Hematopoietic multipotent progenitor cell treated with erythropoietin and hydrocortisone succinate and interleukin-3 and kit ligand, for 8 days (in vitro differentiated cells): ENCODE results near the gene PIP4K2C.
"Not testable (repeated sequence)": the region's sequence is repeated elsewhere in the genome, so short reads cannot be mapped to it uniquely, and the experiment has no call there.

ENCODE experiments used
- DNase-seq: peaks from one replicate; pipeline ENCODE4 v3.0.0-alpha.2; 2015

The PIP4K2C gene

DNA sequence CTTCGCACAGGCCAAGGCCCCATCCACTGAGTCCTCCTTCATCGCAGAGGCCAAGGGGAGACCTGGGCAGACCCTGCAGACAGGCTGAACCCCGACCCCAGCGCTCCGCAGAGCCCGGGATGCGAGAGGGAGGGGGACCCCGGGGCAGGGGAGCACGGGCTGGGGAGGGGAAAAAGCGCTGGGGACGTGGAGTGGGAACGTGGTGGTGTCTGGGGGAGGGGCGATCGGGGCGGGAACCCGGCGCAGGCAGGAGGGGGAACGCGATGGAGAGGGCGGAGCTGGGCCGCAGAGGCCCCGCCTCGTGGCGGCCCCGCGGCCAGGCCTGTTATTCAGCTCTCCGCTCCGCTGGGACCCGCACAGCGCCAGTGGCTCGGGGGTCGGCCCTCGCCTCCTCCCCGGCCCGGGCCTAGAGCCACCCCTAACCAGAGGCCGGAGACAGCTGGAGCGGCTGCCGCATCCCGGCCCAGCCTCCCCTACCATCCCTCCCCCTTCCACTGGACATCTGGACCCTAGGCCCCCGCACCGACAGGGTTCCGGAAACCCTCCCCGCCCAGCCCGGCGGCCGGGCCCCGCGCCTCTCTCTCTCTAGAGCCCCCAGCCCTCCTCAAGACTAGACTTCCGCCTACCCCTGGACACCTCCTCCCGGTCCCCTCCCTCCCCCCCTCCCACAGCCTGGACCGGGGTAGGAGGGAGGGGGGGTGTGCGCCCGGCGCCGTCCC lies 20.3 kb downstream of the PIP4K2C start, which contains the start of gene ARHGEF25:
Gene ARHGEF25 (plus strand): TSS at position 328 of the 719 bp plus-strand sequence. CDS start 460 bp downstream, outside the sequence.
- DNase-seq = no peak

- no peak for DNase-seq
Measured at GRCh38 chr12:57611827-57612710, 21.1 kb downstream of the PIP4K2C start.

- DNase-seq = no peak
Measured at GRCh38 chr12:57612711-57613426, 21.9 kb downstream of the PIP4K2C start.

DNA sequence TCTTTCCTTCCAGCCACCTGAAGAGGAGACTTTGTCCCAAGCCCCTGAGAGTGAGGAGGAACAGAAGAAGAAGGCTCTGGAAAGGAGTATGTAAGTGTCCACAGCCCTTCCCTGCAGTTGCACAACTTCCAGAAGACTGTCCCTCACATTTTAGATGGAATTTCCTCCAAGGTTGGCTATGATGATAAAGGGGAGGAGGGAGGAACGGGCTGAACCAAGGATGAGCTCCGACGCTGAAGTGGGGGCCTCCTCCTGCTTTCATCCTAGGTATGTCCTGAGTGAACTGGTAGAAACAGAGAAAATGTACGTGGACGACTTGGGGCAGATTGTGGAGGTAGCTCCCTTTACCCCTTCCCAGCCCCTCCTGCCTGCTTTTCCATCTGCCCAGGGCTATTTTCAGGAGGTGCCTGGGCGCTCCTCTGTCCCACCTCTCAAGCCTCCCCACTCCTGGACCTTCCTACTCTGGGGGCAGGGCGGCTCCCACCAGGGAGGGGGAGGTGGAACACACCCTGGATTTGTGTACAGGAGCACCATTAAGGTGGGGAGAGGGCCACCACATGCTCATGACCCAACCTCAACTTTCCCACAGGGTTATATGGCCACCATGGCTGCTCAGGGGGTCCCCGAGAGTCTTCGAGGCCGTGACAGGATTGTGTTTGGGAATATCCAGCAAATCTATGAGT lies 22.6 kb downstream of the PIP4K2C start:
- DNase-seq = no peak

DNA sequence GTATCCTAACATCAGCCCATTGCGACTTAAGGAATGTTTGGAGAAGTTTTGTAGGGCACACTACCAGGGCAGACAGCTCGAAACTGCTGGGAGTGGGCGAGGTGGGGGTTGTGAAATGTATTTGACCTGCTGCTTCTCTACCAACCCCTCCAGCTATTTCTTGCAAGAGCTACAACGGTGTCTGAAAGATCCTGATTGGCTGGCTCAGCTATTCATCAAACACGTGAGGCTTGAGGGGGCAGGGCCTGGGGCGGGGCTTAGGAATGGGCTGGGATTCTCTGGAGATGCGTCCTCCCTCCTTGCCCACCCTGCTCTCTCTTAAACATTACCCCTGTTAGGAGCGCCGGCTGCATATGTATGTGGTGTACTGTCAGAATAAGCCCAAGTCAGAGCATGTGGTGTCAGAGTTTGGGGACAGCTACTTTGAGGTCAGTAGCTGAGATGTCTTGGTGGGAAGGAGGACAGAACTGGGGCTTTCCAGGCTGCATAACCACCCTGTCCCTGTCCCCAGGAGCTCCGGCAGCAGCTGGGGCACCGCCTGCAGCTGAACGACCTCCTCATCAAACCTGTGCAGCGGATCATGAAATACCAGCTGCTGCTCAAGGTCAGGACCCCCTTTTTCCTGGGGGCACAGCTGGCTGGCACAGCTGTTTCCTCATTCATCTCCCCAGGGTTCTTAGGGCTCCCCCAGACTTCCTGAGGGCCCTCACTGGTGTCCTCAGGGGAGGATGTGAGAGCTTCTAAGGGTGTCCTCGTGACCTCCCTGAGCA lies 23.4 kb downstream of the PIP4K2C start:
- DNase-seq = peak; percentile 35

- DNase-seq = no peak
Measured at GRCh38 chr12:57614948-57615500, 24.0 kb downstream of the PIP4K2C start.

- no peak for DNase-seq
Measured at GRCh38 chr12:57615637-57616036, 24.6 kb downstream of the PIP4K2C start.

DNA sequence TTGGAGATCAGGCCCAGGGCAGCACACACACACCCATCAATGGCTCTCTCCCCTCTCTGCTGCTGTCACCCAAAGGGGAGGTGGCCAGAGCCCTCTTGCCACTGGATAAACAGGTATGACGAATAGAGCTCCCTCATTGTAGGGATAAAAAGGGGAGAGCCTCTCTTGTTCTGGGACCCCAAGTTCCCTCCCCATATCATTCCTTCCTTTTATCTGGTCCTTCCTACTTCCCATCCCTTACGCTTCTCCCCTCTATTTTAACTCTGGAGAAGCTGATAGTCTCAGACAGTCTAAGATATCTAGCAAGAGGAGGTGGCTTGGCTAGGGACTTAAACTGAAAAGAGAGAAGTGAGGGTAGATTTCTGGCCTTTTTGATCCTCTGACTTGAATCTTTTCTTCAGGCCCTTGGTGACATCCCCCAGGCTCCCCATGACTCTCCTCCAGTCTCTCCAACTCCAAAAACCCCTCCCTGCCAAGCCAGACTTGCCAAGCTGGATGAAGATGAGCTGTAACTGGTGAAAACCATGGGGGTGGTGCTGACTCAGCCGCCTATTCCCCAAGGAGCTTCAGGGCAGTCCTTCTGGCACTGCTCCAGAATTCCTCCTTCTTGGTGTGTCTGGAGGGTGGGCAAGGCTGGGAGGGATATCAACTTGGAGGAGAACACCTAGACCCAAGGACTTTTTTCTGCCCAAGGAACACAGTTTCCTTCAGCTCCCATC lies 25.6 kb downstream of the PIP4K2C start:
- DNase-seq = no peak

DNA sequence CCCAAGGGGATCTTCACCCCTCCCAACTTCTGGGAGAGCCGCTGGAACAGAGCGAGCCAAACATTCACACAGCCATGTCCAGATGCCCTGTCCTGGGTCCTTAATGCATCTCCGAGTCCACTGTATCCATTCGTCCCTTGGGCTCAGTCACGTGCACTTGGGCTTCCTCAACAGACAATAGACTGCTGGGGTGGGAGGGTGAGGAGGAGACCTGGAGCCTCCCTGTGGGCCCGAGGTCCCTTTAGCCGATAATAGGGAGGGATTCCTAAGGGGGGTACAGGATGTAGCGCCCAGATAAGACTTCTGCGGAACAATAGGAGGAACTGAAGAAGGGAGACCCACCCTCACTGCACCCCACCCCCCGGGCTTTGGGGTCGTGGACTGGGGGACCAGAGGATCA lies 26.9 kb downstream of the PIP4K2C start:
- DNase-seq = no peak

DNA sequence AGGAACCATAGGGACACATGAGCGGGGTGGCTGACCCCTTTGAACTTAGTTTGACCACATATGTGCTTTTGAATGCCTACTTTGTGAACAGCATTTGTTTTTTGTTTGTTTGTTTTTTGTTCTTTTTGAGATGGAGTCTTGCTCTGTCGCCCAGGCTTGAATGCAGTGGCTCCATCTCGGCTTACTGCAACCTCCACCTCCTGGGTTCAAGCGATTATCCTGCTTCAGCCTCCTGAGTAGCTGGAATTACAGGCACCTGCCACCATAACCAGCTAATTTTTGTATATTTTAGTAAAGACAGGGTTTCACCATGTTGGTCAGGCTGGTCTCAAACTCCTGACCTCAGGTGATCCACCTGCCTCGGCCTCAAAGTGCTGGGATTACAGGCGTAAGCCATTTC lies 27.4 kb downstream of the PIP4K2C start:
- not testable (repeated sequence) for DNase-seq

- DNase-seq = no peak
Measured at GRCh38 chr12:57618966-57619433, 28.0 kb downstream of the PIP4K2C start.

DNA sequence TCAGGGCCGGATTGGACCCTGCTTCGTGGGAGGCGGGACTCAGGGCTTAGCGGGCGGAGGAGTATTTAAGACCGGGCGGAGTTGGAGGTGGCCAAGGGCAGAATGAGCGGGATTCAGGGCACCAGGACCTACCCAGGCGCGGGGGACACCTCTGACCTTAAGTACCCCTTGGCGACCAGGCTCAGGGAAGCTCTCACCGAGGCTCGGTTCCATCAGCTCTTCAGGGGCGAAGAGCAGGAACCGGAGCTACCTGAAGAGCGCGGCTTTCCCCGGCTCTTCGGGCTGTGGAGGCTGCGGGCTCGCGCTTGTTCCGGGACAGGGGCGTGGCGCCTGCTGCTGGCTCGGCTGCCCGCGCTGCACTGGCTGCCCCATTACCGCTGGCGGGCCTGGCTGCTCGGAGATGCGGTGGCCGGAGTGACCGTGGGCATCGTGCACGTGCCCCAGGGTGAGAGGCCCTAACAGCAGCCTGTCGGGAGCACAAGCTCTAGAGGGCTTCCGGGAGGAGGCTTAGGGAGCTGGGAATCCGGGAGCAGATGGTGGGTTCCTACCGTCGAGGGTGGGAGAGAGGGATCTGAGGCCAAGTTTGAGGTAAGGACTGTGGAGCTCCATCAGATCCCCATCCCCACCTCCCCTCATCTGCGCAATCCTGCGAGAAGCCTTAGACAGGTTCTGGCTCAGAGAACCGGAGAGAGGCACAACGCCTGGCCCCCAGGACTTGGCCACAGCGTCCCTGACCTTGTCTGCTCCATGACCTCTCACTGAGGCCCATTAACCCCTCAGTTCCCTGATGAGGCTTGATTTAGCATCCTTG lies 28.6 kb downstream of the PIP4K2C start:
- DNase-seq = no peak

- DNase-seq = no peak
Measured at GRCh38 chr12:57620245-57620935, 29.4 kb downstream of the PIP4K2C start.

- DNase-seq = no peak
Measured at GRCh38 chr12:57620936-57621496, 30.0 kb downstream of the PIP4K2C start.

GRCh38 chr12:57621497-57622292 lies 30.7 kb downstream of the PIP4K2C start:
- DNase-seq = peak; percentile 22

GRCh38 chr12:57622293-57623245 lies 31.6 kb downstream of the PIP4K2C start:
- peak; percentile 23 for DNase-seq

DNA sequence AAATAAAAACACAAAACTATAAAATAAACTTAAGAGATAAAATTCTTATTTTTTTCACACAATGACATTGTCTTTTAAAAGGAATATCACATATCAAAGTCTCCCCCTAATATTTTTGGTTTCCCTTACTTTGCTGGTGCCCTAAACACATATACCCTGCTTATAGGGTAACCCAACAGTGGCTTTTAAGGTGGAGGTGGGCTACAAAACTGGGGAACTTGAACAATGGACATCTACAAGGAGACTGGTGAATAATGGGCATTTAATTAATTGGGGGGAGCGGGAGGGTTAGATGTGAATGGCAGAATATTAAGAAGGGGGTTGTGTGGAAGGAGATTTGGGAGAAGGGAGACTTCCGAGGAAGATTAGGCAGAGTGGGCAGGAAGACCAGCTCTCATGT lies 32.4 kb downstream of the PIP4K2C start:
- DNase-seq = no peak
